NT2/D1 (cell line): ENCODE measurements around the gene NSMF.

Source experiments
- SUZ12 ChIP-seq: IDR thresholded peaks from 2 replicates; pipeline ENCODE4 v1.6.1; 2011; ENCODE audit not compliant: insufficient read length, insufficient read depth; ENCODE audit errors: extremely low read depth
- ZNF274 ChIP-seq: IDR thresholded peaks from 2 replicates; pipeline ENCODE4 v1.6.1; 2011; ENCODE audit warnings: mild to moderate bottlenecking, low read depth, low read length

DNA sequence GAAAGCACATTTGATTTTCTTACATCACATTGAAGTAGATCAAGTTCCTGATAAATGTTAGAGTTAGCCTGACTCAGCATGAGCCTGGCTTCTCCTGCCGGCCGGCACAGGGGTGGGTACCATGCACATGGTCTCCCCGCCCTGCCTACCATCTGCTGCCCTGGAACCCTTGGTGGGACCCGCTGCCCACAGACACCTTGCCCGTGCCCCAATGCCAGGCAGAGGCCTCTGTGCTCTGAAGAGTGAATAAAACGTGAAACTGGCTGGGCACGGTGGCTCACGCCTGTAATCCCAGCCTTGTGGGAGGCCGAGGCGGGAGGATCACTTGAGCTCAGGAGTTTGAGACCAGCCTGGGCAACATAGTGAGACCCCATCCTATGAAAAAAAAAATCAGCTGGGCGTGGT lies 53.5 kb downstream of the NSMF start:
- TF ChIP-seq SUZ12 = no peak
- no peak for TF ChIP-seq ZNF274
